ENCODE data around the gene EBPL.
A peak's percentile ranks its signal among the peaks of the same experiment; 100 is the strongest.
"Not testable (repeated sequence)": the region's sequence is repeated elsewhere in the genome, so short reads cannot be mapped to it uniquely, and the experiment has no call there.

EBPL gene

DNA sequence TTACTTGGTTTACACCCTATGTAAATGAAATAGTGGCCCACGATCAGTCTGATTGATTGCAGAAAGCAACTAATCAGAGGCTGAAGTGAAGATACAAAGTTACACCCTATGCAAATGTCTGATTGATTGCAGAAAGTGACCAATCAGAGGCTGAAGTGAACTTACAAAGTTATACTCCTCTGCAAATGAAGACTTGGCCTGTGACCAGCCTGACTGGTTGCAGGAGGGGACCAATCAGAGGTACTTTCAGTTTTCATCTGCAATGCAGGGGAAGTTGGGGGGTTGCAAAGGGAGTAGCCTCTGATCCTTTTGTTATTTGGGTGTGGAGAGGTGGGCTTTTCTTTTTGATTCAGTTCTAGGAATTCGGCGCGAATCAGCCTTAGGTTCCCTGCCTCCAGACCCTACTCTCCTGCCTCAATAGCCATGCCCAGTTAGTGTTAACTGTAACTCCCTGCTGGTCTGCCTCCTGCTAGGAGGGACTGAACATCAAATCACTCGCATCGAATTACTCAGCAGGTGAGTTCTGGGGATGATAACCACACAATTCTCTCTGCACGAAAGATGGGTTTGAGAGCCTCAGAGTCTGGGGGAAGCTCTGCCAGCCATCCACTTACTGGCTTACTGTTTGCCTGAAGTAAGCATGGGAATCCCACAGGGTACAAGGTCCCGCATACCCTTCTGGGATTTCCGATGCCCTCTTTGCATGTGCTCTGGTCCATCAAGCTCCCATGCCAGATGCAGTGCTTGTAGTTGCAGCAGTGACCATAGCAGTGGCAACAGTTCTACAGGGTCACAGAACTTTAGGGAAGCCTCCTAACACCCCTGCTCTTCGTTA, 55.5 kb downstream of the EBPL start:
- DNase-seq (ENCODE audit: low read depth in 2 of 2) = no peak

DNA sequence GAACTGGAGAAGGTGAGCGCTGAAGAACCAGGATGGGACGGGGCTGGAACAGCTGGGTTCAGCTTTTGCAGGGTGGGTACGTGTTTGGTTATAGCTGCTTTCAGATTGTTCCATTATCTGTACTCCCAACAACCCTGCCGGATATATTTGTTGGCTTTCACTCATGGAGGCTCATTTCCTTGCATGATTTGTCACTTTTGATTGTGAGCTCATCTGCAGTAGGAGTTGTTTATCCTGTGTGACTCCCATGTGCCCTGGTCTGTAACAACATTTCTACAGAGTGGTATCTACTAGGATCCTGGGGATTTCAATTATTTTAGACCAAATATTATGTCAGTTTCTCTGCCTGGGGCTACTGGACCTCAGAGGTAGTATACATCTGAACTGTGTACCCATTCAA, 57.6 kb downstream of the EBPL start:
- no peak for DNase-seq (ENCODE audit: low read depth in 2 of 2)

DNA sequence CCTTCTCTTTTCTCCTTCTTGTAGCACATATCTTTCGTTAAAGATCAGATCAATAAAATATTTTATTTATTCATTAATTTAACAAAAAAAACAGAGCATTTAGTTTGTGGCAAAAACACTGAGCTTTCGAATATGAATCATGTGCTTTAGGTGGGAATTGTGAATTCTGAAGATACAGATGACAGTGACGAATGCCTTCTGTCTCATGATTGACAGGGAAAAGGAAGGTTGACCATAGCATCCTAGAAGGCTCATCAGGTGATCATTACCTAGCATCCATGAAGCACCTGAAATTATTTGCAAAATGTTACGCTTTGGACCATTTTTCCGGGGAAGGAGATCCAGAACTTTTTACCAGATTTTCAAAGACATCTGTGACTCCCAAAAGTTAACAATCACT, 59.1 kb downstream of the EBPL start:
- no peak for DNase-seq (ENCODE audit: low read depth in 2 of 2)

DNA sequence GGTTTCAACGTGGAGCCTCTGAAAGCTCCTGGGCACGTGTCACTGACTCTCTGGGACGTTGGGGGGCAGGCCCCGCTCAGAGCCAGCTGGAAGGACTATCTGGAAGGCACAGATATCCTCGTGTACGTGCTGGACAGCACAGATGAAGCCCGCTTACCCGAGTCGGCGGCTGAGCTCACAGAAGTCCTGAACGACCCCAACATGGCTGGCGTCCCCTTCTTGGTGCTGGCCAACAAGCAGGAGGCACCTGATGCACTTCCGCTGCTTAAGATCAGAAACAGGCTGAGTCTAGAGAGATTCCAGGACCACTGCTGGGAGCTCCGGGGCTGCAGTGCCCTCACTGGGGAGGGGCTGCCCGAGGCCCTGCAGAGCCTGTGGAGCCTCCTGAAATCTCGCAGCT, 60.7 kb downstream of the EBPL start:
- no peak for DNase-seq (ENCODE audit: low read depth in 2 of 2)

DNA sequence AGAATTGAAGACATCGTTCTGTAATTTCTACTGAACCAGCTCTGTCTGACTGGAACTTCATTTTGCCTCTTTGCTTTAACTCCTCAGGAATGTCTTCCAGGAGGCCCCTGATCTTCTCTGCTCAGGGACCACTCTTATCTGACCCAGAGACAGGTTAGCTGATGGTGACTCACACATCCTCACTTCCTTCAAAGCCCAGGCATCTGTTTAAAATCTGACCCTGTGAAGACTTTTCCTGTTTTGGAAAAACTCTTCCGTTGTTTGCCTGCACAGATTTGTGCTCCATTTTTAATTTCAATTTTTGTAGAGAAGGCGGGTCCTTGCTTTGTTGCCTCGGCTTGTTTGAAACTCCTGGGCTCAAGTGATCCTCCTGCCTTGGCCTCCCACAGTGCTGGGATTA, 61.3 kb downstream of the EBPL start:
- DNase-seq (ENCODE audit: low read depth in 2 of 2) = no peak

DNA sequence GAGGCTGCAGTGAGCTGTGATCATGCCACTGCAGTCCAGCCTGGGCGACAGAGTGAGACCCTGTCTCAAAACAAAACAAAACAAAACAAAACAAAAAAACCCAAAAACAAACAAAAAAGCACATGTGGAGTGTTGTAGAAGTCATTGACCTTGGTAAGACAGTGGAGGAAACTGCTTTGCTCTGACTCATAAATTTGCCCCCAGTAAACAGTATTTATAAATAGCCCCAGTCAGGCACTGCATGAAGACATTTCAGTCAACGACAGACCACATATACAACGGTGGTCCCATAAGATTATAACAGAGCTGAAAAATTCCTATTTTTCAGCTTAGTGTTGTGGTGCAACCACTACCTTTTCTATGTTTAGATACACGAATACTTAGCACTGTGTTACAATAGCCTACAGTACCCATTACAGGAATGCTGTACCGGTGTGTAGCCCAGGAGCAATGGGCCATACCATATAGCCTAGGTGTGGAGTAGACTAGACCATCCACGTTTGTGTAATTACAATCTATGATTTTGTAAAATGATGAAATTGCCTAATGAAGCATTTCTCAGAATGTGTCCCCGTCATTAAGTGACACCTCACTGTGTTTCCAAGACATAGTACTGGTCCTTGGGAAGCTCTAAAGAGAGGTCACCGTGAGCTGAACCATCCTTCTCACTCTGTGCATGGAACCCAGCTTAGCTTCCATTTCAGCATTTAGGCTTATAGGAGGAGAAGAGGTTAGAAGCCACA, 61.9 kb downstream of the EBPL start:
- DNase-seq (ENCODE audit: low read depth in 2 of 2) = no peak

DNA sequence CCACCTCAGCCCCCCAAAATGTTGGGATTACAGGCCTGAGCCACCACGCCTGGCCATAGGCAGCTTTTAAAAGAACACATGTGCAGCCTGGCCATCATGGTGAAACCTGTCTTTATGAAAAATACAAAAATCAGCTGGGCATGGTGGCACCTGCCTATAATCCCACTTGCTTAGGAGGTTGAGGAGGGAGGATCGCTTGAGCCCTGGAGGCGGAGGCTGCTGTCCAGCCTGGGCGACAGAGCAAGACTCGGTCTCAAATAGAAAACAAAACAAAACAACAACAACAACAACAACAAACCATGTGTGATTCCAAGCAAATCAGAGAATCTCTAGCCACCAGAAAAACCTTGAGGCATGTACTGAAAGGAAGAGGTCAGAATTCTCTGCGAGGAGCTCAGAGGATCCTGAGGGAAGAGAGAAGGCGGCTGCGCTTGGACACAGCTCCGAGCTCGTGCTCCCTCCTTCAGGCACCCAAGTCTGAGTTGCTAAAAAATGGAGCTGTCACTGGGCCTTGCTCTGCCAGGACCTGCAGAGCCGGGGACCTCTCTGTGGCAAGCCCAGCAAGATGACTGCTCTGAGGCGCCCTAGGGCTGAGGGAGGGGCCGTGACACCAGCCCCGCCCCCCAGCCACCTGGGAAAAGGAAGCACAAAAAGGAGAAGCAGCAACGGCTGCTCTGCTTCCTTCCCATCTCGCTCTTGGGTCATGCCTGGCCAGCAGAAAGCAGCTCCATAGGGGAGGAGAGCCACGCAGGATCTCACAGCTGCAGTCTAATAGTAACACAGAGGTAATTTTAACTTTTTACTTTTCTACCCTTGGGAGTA, 63.2 kb downstream of the EBPL start, which contains the start of gene ARL11:
ARL11 (plus strand) TSS at position 677 of the 822 bp plus-strand sequence. CDS start 1,941 bp downstream, outside the sequence.
- DNase-seq (ENCODE audit: low read depth in 2 of 2) = peak; percentile 32 to 44

DNA sequence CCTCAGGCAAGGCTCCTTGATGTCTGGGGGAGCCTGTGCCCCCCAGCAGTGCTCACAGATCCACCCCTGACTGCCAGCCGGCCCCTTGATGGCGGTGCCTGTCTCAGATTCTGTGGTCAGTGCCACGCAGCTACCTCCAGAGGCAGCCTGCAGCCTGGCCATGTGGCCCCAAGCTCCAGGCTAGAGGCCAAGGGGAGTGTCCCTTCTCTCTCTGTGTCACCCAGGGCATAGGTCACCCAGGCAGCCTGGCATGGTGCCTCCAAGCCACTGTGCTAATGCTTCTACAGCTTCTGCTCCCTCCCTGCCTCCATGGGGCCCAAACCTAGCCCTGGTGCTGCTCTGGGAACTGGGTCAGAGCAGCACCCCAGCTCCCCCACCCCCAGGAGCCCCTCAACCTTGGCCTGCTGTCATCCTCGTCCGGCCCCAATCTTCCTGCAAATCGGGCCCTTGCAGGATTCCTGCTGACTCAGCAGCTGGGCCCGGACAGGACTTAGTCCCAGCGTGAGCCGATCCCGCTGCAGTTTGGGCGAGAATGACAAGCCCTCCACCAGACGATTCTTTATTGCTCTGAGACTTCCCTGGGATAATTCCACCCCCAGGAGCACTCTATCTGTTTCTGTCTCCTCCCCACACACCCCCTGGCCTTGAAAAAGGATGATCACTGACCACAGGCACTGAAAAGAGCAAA, 65.8 kb downstream of the EBPL start:
- no peak for DNase-seq (ENCODE audit: low read depth in 2 of 2)

DNA sequence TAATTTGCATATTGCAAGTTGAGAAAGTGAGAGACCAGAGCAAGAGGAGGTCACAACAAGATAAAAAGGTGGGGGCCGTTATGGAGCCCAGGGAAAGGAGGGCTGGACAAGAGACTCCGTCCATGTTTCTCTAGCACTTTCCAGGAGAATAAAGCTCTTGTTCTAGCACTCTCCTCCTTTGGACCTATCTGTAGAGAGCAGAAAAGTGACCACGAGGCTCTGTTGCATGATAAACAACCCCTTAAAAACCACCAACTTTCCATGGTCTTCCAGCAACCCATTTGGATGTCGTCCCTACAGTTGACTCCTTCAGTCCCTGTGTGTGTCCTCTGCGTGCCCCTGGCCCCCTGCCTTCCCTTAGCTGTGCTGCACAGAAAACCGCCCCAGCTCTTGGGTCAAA, 67.1 kb downstream of the EBPL start:
- no peak for DNase-seq (ENCODE audit: low read depth in 2 of 2)

DNA sequence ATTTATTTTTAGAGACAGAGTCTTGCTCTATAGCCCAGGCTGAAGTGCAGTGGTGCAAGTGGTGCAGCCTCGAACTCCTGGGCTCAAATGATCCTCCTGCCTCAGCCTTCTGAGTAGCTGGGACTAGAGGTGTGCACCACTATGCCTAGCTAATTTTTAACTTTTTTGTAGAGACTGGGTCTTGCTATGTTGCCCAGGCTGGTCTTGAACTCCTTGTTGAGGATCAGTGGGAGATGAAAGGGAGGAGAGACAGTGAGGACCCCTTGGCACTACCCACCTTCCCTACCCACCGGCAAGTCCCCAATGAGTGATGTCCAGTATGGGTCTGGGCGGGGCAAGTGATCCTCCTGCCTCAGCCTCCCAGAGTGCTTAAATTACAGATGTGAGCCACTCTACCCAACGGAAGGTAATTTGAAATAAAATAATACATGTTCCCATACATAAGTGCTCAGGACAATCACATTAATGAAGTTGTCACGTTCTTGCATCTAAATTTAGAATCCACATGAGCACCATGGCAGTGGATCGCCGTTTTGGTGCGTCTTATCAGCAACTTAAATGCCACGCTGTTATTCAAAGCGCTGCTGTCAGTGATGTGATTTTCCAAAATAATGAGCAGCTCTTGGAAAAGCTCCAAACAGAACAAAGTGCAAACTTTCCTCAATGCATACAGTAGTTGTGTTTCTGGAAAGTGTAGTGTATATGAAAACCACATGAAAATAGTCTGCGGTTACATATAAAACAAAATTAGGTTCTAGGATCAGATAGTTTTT, 68.9 kb downstream of the EBPL start:
- DNase-seq (ENCODE audit: low read depth in 2 of 2) = no peak

DNA sequence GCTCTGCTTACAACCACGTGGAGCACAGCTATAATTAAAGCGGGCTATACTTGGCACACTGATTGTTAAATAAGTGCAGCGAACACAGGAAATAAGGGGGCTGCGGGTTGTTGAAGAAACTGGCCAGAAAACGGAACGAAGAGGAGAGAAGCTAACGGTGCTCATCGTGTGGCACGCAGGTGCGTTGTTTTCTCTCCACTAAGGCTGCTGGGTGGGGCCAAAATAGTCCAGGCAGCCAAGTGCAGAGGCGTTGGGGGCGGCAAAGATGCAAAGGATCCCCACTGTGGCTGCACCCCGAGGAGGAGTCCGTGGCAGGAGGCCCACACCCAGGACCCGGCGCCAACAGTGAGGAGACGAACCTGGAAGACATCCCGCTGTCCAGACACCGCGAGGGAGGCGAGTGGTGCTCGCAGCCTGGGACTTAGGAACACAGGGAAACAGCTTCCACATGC, 71.1 kb downstream of the EBPL start:
- no peak for DNase-seq (ENCODE audit: low read depth in 2 of 2)

DNA sequence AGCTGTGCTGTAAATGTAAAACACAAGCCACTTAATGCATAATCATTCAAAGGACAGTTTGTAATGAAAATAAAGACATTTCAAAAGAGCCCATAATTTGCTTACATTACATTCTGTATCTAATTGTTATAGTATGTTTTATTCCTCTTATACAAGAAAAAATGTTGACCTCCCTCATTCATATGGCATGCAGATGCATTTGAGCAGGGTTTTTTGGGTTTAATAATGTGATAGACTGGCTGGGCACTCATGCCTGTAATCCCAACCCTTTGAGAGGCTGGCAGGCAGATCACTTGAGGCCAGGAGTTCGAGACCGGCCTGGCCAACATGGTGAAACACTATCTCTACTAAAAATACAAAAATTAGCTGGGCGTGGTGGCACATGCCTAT, 74.6 kb downstream of the EBPL start:
- DNase-seq (ENCODE audit: low read depth in 2 of 2) = no peak

DNA sequence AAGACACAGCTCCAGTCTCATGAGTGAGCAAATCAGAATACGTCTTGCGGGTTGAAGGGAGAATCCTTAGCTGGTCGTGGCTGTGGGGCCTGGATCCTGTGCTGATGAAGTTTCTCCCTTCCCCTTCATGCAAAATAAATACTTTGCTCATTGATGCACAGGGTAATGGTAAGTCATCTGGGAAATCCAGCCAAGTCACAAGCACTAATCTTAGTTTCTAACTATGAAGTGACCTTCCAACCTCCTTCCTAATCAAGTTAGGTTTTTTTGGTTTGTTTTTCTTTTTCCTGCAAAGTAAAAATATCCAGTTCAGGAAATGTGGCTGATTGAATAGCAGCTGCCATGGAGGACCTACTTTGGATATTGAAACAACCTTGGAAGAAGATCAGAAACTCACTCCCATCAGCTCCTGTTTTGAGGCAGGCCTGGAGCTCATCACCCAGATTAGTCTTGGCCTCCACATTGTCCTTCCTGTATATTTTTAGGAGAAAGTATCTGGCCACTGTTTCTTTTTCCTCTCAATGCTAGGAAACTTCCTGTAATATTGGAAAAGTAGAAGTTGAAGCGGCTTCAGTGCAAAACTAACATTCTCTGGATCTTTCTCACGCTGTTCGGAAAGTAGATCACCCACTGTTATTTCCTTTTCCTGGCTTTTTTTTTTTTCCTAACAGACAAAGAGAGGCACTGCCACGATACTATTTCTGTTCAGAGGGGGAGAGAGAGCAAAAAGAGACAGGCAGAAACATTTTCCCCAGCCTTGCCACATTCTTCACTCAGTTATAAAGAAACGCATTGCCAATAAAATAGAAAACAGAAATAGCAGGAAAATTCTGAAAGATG, 75.2 kb downstream of the EBPL start:
- no peak for DNase-seq (ENCODE audit: low read depth in 2 of 2)

DNA sequence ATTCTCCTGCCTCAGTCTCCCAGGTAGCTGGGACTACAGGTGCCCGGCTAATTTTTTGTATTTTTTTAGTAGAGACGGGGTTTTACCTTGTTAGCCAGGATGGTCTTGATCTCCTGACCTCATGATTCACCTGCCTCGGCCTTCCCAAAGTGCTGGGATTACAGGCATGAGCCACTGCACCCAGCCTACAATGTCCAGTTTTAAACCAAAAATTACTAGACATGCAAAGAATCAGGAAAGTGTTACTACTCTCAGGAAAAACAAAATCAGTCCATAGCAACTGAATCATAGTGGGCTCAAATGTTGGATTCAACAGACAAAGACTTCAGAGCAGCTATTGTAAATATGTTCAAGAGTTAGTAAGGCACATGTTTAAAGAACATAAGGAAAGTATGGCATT, 79.2 kb downstream of the EBPL start:
- DNase-seq (ENCODE audit: low read depth in 2 of 2) = not testable (repeated sequence)
